AG10803 (cell line): ENCODE measurements around the gene AP3S1.
"Not testable (repeated sequence)": the region's sequence is repeated elsewhere in the genome, so short reads cannot be mapped to it uniquely, and the experiment has no call there.

Experiments
- DNase-seq: peaks from one replicate; pipeline ENCODE4 v3.0.0; 2010; ENCODE audit warnings: low read depth
- H3K4me3 ChIP-seq: 2 replicates; pipeline ENCODE4 v1.5.1; 2011; ENCODE audit warnings: mild to moderate bottlenecking, low read length, control low read depth
- CTCF ChIP-seq: conservative IDR thresholded peaks from 2 replicates; pipeline ENCODE4 v1.5.1; 2011; ENCODE audit warnings: mild to moderate bottlenecking, low read length, control low read depth, inconsistent platforms

AP3S1 gene

GRCh38 chr5:115806986-115807653 is 34.6 kb upstream of the AP3S1 start:
- no peak for DNase-seq

DNA sequence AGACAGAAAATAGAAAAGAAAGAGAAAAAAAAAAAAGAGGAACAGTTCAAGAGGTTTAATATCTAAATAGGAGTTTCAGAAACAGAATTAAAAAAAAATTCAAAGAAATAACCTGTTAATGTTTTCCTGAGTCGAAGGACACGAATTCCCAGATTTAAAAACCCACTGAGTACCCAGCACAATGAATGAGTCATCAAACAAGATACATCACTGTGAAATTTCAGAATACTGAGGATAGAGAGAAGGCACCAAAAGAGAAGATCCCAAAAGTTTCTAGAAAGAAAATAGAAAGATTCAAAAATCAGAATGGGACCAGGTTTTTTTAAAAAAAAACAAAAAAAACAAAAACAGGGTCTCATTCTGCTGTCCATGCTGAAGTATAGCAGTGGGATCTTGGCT is 34.1 kb upstream of the AP3S1 start:
- no peak for DNase-seq
- H3K4me3 ChIP-seq, result no peak overlapping the region
- TF ChIP-seq CTCF, result no peak

More at GRCh38 chr5:115806986-115807653, 34.6 kb upstream of the AP3S1 start:
- no peak overlapping the region for H3K4me3 ChIP-seq
- no peak for TF ChIP-seq CTCF

DNA sequence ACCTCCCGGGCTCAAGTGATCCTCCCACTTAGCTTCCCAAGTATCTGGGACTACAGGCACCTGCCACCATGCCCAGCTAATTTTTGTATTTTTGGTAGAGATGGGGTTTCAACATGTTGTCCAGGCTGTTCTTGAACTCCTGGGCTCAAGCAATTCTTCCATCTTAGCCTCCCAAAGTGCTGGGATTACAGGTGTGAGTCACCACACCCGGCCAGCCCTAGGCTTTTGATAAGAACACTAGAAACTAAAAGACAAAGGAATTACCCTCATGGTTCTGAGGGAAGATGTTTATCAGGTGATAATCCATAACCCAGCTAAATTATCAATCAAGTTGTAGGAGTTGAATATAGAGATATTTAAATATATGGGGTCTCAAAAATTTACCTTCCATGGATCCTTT is 33.7 kb upstream of the AP3S1 start:
- H3K4me3 ChIP-seq, DNase-seq: not testable (repeated sequence)

- DNase-seq, result no peak
- H3K4me3 ChIP-seq, result no peak overlapping the region
- TF ChIP-seq CTCF, result no peak
These were observed 31.8 kb upstream of the AP3S1 start for GRCh38 chr5:115809946-115810345.

DNA sequence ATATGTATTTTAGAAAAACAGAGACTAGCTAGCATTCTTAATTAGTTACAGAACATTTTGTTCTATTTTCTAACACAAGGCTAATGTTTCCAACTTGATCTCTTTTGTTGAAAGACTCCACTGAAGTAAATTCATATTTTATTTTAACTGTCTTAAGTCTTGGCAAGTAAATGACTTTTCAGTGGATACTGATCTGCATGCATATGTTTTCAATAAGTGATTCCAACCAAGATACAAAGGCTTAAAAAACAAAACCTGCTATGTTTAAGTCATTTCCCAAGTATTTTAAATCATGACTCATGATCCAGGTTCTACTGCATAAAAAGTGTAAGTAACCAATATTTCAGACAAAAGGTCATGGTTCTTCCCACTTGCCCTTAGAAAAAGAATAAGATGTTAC is 31.0 kb upstream of the AP3S1 start:
- peak; percentile 66 for DNase-seq
- no peak overlapping the region for H3K4me3 ChIP-seq
- no peak for TF ChIP-seq CTCF

GRCh38 chr5:115811406-115811805 is 30.3 kb upstream of the AP3S1 start:
- DNase-seq, result no peak

DNA sequence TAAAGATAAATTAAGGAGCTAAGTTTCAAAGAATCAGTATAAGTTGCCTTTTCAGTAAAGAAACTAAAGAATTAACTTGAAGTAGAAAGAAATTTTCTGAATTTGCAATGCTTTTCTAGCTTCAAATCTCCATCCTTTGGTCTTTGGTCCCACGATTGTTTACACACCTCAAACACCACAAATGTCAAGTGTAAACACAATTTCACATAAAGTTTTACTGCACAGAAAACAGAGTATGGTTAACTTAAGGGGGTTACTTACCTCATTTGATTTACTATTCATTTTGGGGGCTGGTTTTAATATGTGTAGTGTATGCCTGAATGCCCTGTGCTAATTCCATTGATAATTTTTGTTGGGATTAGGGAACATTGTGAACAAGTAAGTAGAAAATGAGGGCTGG is 29.4 kb upstream of the AP3S1 start:
- TF ChIP-seq CTCF, result no peak
- no peak for DNase-seq

More at GRCh38 chr5:115811406-115811805, 30.3 kb upstream of the AP3S1 start:
- no peak overlapping the region for H3K4me3 ChIP-seq
- TF ChIP-seq CTCF, result no peak

More for the DNA sequence above, 29.4 kb upstream of the AP3S1 start:
- H3K4me3 ChIP-seq, result no peak overlapping the region
